Uterus (tissue), 4 donors: ENCODE results near the gene MARVELD1. TPM values are rescaled to one million over a fixed set of nuclear protein-coding genes. Genes with fewer than 3 reads are reported as not detected.
"Not testable (repeated sequence)": the region's sequence is repeated elsewhere in the genome, so short reads cannot be mapped to it uniquely, and the experiment has no call there.

Source experiments
- DNase-seq, 2 donors: peaks; one replicate each; pipeline ENCODE4 v3.0.0-alpha.2; 2019 to 2020
- H3K27ac ChIP-seq, 2 donors: fragments of 200-600 bp; sonication (generic); 1 replicate in 1 of 2; 2 replicates in 1 of 2; pipeline ENCODE4 v1.5.1; 2016 to 2018
- H3K27me3 ChIP-seq, 2 donors: fragments of 200-600 bp; sonication (generic); one replicate each; pipeline ENCODE4 v1.5.1; 2018 to 2019; ENCODE audit warnings: control low read depth in 1 of 2
- H3K36me3 ChIP-seq, 2 donors: fragments of 200-600 bp; sonication (generic); one replicate each; pipeline ENCODE4 v1.5.1; 2019; ENCODE audit warnings: control low read depth in 1 of 2
- H3K4me1 ChIP-seq, 2 donors: fragments of 200-600 bp; sonication (generic); one replicate each; pipeline ENCODE4 v1.5.1; 2018 to 2019; ENCODE audit warnings: control low read depth in 1 of 2
- H3K4me3 ChIP-seq, 2 donors: fragments of 200-600 bp; sonication (generic); 1 replicate in 1 of 2; 2 replicates in 1 of 2; pipeline ENCODE4 v1.5.1; 2018 to 2019; ENCODE audit warnings: mild to moderate bottlenecking in 1 of 2
- H3K9me3 ChIP-seq, 2 donors: fragments of 200-600 bp; sonication (generic); one replicate each; pipeline ENCODE4 v1.5.1; 2019; ENCODE audit warnings: control low read depth in 1 of 2
- CTCF ChIP-seq, 4 experiments: fragments of 200-600 bp in 2 of 4; fragments of 450-650 bp in 2 of 4; sonication (generic) in 2 of 4; IDR thresholded peaks; one replicate each; pipeline ENCODE4 v1.5.1; 2016 to 2019; ENCODE audit warnings: antibody characterized with exemption in 4 of 4, mild to moderate bottlenecking in 2 of 4, moderate library complexity in 1 of 4
- POLR2A ChIP-seq, 2 donors: fragments of 450-650 bp; IDR thresholded peaks; one replicate each; pipeline ENCODE4 v1.6.1; 2016; ENCODE audit warnings: antibody characterized with exemption in 2 of 2, mild to moderate bottlenecking in 1 of 2, moderate library complexity in 1 of 2
- intact Hi-C: fragments of 100-400 bp; cut with DNase I; formaldehyde crosslinking; loops from one replicate; pipeline ENCODE4 v1.15.1; 2023; ENCODE audit warnings: low total_unique reads
- total RNA-seq, 4 donors: library from RNA; depleted of rRNA in 3 of 4; stranded (reverse); fragments of >200 nt in 3 of 4; gene quantifications; one replicate each; pipeline versions ENCODE4 v1.1.0 to v1.2.4, GENCODE V29; 2014 to 2023
- donor health status: DM: yes; HTN: yes; CAD: no.

Gene MARVELD1
- total RNA-seq, 4 donors from 2014 or later, result 36.9 to 158 (median 59.4) TPM

GRCh38 chr10:97686962-97687784, 26.4 kb upstream of the MARVELD1 start, which contains the start of gene AVPI1:
Gene AVPI1 (minus strand): TSS chr10:97687241. CDS start chr10:97679905, 7,336 bp downstream.
- peak; percentile 97 to 98 for DNase-seq
- no peaks in the 10 kb centered on the region for H3K9me3 ChIP-seq
- TF ChIP-seq CTCF (IDR thresholded peaks at IDR 0.05), result peak in 1 of 4 experiments; percentile 4
- TF ChIP-seq POLR2A (IDR thresholded peaks at IDR 0.05), result peak; percentile 95 to 98
- H3K27me3 ChIP-seq, result no peaks in the 10 kb centered on the region
- H3K4me3 ChIP-seq, result peak within 1 kb of the TSS; percentile 80 to 91
- intact Hi-C loops, result no loop called here
- H3K27ac ChIP-seq, result peak within 1 kb of the TSS; percentile 91 to 97
- H3K4me1 ChIP-seq, result peaks cover 9 to 15% of the 10 kb centered on the region in 2 donors
- H3K36me3 ChIP-seq, result no peaks in the 10 kb centered on the region

- no peaks in the 10 kb centered on the region for H3K9me3 ChIP-seq
- H3K36me3 ChIP-seq, result no peaks in the 10 kb centered on the region
- peak in 1 of 2 donors; percentile 28 for DNase-seq
- H3K4me3 ChIP-seq, result peak overlapping the region; percentile 80 to 91
- peaks cover 9 to 15% of the 10 kb centered on the region in 2 donors for H3K4me1 ChIP-seq
- TF ChIP-seq POLR2A (IDR thresholded peaks at IDR 0.05), result no peak
- no peak for TF ChIP-seq CTCF (IDR thresholded peaks at IDR 0.05)
- intact Hi-C loops, result no loop called here
- no peaks in the 10 kb centered on the region for H3K27me3 ChIP-seq
- H3K27ac ChIP-seq, result peak overlapping the region; percentile 91 to 97
Observed at GRCh38 chr10:97687785-97688781, 25.4 kb upstream of the MARVELD1 start.

DNA sequence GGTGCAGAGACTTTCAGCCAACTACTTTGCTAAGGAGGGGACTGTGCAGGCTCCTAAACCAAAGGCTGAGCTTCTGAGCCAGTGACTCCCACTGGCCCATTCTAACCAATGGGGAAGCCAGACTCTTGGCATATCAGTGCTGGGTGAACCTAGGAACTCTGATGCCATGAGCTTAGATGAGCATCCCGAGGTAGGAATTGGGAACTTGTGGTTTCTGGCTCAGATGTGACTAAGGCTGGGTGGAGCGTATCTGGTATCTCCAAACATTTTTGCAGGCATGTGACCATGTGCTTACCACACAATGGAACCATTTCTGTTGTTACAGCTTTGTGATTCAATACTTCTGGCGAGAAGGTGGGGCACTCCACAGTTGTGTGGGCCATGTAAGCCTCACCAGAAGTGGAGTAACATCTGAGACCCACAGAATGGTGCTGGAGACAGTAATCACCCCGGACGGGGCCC, 23.9 kb upstream of the MARVELD1 start:
- Histone ChIP-seq H3K4me1 (peaks cover 8 to 15% of the 10 kb centered on the region in 2 donors), H3K27me3 (no peaks in the 10 kb centered on the region), H3K4me3 (no peak overlapping the region), H3K36me3 (no peaks in the 10 kb centered on the region), H3K27ac (peak overlapping the region in 1 of 2 donors; percentile 97), H3K9me3 (no peaks in the 10 kb centered on the region)
- no peak for DNase-seq
- intact Hi-C loops, result no loop called here
- TF ChIP-seq POLR2A (IDR thresholded peaks at IDR 0.05) (no peak), CTCF (IDR thresholded peaks at IDR 0.05) (no peak)

- Histone ChIP-seq H3K36me3 (no peaks in the 10 kb centered on the region), H3K4me1 (peaks cover 3 to 15% of the 10 kb centered on the region in 2 donors), H3K4me3 (no peak overlapping the region), H3K27me3 (no peaks in the 10 kb centered on the region), H3K27ac (no peak overlapping the region), H3K9me3 (no peaks in the 10 kb centered on the region)
- no peak for TF ChIP-seq CTCF (IDR thresholded peaks at IDR 0.05)
- TF ChIP-seq POLR2A (IDR thresholded peaks at IDR 0.05), result no peak
- intact Hi-C loops, result no loop called here
- no peak for DNase-seq
Observed at GRCh38 chr10:97690133-97690532, 23.4 kb upstream of the MARVELD1 start.

- H3K4me3 ChIP-seq, H3K27me3 ChIP-seq, H3K4me1 ChIP-seq, DNase-seq, H3K36me3 ChIP-seq, intact Hi-C loops, H3K9me3 ChIP-seq, H3K27ac ChIP-seq: not testable (repeated sequence)
Observed at GRCh38 chr10:97698072-97698655, 15.4 kb upstream of the MARVELD1 start.
